ENCODE results near the gene GIPC3. TPM values are rescaled to one million over a fixed set of nuclear protein-coding genes. Genes with fewer than 3 reads are reported as not detected.

Gene GIPC3
- polyA plus RNA-seq, 1 of the 3 experiments (the other 2 are of a cell fraction), result 0.20 TPM

- H3K9me2 ChIP-seq, result no peaks in the 10 kb centered on the region
- no peaks in the 10 kb centered on the region for H3K27me3 ChIP-seq (ENCODE audit: insufficient read depth)
- TF ChIP-seq USF1 (IDR thresholded peaks at IDR 0.05; ENCODE audit: borderline replicate concordance, low read depth) (no peak), POLR2AphosphoS5 (IDR thresholded peaks at IDR 0.05; ENCODE audit: low read depth, low read length) (no peak), RXRA (IDR thresholded peaks at IDR 0.05; ENCODE audit: borderline replicate concordance, low read depth) (no peak), TCF12 (IDR thresholded peaks at IDR 0.05) (no peak), IRF3 (IDR thresholded peaks at IDR 0.05; ENCODE audit: low read depth, low read length) (no peak)
- CTCF ChIA-PET, result interaction anchor here (1.9 kb wide), 1 partner anchor 19 kb away, joined by 9 read pairs; the partner anchor contains the start of gene GIPC3
- no peak overlapping the region for H3K9ac ChIP-seq
- DNase-seq, result no peak
- no peaks in the 10 kb centered on the region for H3K36me3 ChIP-seq (replicated peaks in 1 of 2; ENCODE audit: control insufficient read depth in 1 of 2, insufficient read depth in 2 of 2, low read length in 1 of 2)
- 90% methylated on average over 14 of the region's 27 CpGs for WGBS (ENCODE audit: low lambda C conversion rate)
- no peak overlapping the region for H3K4me2 ChIP-seq
- peaks cover 8 to 14% of the 10 kb centered on the region in 2 experiments; a peak in 1 of 4 replicates for H3K4me1 ChIP-seq (ENCODE audit: control insufficient read depth in 1 of 2, insufficient read depth in 2 of 2, low read depth in 1 of 2, low read length in 1 of 2)
- no peaks in the 10 kb centered on the region for H4K20me1 ChIP-seq (ENCODE audit: insufficient read depth)
- POLR2A ChIA-PET, result no interaction called here
- H3K79me2 ChIP-seq (ENCODE audit: insufficient read depth), result no peaks in the 10 kb centered on the region
- H3K9me3 ChIP-seq, result no peaks in the 10 kb centered on the region
- no peaks in the 10 kb centered on the region for H3F3A ChIP-seq (replicated peaks; ENCODE audit: insufficient read depth)
- H3K4me3 ChIP-seq (ENCODE audit: low read depth in 2 of 2, low read length in 1 of 2), result no peak overlapping the region
- no peak overlapping the region for H3K27ac ChIP-seq (ENCODE audit: low read depth in 2 of 2, low read length in 1 of 2)
- no peak overlapping the region for H2AFZ ChIP-seq (ENCODE audit: low read depth)
Observed at GRCh38 chr19:3604227-3604986, 19.1 kb downstream of the GIPC3 start.

- WGBS (ENCODE audit: low lambda C conversion rate), result 88% methylated on average over 5 of the region's 11 CpGs
- Histone ChIP-seq H3K9me3 (no peaks in the 10 kb centered on the region), H3K4me1 (ENCODE audit: control insufficient read depth in 1 of 2, insufficient read depth in 2 of 2, low read depth in 1 of 2, low read length in 1 of 2) (peaks cover 8 to 14% of the 10 kb centered on the region in 2 experiments; a peak in 1 of 4 replicates), H3K79me2 (ENCODE audit: insufficient read depth) (no peaks in the 10 kb centered on the region), H3K9ac (no peak overlapping the region), H2AFZ (ENCODE audit: low read depth) (no peak overlapping the region), H3F3A (replicated peaks; ENCODE audit: insufficient read depth) (no peaks in the 10 kb centered on the region), H4K20me1 (ENCODE audit: insufficient read depth) (no peaks in the 10 kb centered on the region), H3K27ac (ENCODE audit: low read depth in 2 of 2, low read length in 1 of 2) (no peak overlapping the region), H3K4me2 (no peak overlapping the region), H3K9me2 (no peaks in the 10 kb centered on the region), H3K4me3 (ENCODE audit: low read depth in 2 of 2, low read length in 1 of 2) (no peak overlapping the region), H3K36me3 (replicated peaks in 1 of 2; ENCODE audit: control insufficient read depth in 1 of 2, insufficient read depth in 2 of 2, low read length in 1 of 2) (no peaks in the 10 kb centered on the region), H3K27me3 (ENCODE audit: insufficient read depth) (no peaks in the 10 kb centered on the region)
- TF ChIP-seq TAF1 (IDR thresholded peaks at IDR 0.05; ENCODE audit: borderline replicate concordance, low read depth, low read length), result no peak
- no peak for TF ChIP-seq REST (IDR thresholded peaks at IDR 0.05; ENCODE audit: low read depth, low read length)
- no peak for TF ChIP-seq ELF1 (IDR thresholded peaks at IDR 0.05)
- TF ChIP-seq POLR2AphosphoS5 (IDR thresholded peaks at IDR 0.05; ENCODE audit: low read depth, low read length), result no peak
- TF ChIP-seq MEF2A (IDR thresholded peaks at IDR 0.05; ENCODE audit: borderline replicate concordance, low read depth), result no peak
- no peak for TF ChIP-seq GABPA (IDR thresholded peaks at IDR 0.05; ENCODE audit: low read depth)
- TF ChIP-seq SMC3 (IDR thresholded peaks at IDR 0.05; ENCODE audit: low read depth, low read length), result no peak
- no peak for TF ChIP-seq FOXJ3 (CRISPR knock-in tag; IDR thresholded peaks at IDR 0.05)
- no peak for DNase-seq
- POLR2A ChIA-PET, result no interaction called here
- CTCF ChIA-PET, result interaction anchor here (1.9 kb wide), 1 partner anchor 20 kb away, joined by 9 read pairs; the partner anchor contains the start of gene GIPC3
Observed at GRCh38 chr19:3604987-3605343, 19.7 kb downstream of the GIPC3 start.

Measured in SK-N-SH (cell line).